Measurements from ENCODE around the gene EYA3.

Gene EYA3

DNA sequence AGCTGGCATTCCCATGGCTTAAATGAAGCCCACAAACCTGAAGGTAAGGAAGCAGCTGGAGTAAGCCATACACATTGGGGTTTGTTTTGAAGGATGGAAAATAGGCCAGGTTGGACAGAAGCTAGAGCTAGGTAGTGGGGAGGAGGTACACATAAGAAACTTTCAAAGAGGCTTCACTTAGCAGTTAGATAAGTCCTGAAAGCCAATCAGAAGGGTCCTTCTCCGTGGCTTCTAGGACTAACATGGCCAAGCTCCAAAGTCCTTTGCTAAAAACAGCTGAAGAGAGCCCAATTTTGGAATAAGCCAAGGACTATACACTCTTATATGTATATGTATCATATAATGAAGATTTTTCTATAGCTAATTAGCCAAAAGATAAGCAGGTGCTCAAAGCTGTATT, 1.8 kb downstream of the EYA3 start:
- no peak for TF ChIP-seq CTCF (IDR thresholded peaks at IDR 0.05; ENCODE audit: low read length, missing control alignments)
- DNase-seq (ENCODE audit: low read depth), result no peak
- H3K4me3 ChIP-seq (replicated peaks; ENCODE audit: low read depth, low read length), result peak overlapping the region; percentile 84

- no peak for TF ChIP-seq CTCF (IDR thresholded peaks at IDR 0.05; ENCODE audit: low read length, missing control alignments)
- no peak overlapping the region for H3K4me3 ChIP-seq (replicated peaks; ENCODE audit: low read depth, low read length)
- no peak for DNase-seq (ENCODE audit: low read depth)
Measured at GRCh38 chr1:28085129-28085528, 3.3 kb downstream of the EYA3 start.

- TF ChIP-seq CTCF (IDR thresholded peaks at IDR 0.05; ENCODE audit: low read length, missing control alignments), result no peak
- no peak overlapping the region for H3K4me3 ChIP-seq (replicated peaks; ENCODE audit: low read depth, low read length)
- DNase-seq (ENCODE audit: low read depth), result no peak
Measured at GRCh38 chr1:28083876-28084275, 4.5 kb downstream of the EYA3 start.

DNA sequence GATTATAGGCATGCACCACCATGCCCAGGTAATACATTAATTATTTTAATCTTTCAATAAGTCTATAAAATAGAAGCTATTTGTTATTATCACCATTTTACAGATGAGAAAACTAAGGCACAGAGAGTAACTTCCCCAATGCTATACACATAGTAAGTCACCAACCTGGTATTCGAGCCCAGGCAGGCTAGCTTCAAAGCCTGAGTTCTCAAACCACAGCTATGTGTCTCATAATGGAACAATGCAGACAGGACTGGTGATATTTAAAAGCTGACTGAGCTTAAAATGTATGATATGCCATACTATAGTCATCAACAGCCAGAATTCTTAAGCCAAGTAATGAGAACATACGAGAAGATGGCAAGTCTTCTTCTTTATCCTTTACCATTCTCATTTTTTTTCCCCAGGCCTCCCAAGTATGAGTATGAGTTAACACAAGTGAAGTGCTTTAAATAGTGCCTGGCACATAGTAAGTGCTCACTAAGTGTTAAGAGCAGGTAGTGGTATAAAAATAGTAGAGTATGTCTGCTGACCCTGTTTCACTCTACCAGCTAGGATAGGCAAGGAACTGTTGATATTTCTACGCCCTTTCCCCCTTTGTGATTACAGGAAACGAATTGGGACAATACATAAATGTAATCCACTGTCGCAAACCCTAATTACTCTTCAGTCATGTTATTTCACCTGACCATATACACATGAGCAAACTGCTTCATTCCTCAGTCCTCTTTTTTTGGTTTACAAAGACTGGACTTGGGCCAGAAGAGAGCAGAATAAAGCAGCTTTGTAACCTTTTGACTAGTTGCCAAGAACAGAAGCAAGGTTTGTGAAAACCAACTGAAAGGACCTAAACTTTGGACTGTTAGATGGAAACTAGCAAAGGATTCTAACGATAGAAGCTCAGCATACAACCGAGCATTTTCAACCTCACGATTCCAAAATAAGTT, 9.5 kb downstream of the EYA3 start:
- no peak for TF ChIP-seq CTCF (IDR thresholded peaks at IDR 0.05; ENCODE audit: low read length, missing control alignments)

DNA sequence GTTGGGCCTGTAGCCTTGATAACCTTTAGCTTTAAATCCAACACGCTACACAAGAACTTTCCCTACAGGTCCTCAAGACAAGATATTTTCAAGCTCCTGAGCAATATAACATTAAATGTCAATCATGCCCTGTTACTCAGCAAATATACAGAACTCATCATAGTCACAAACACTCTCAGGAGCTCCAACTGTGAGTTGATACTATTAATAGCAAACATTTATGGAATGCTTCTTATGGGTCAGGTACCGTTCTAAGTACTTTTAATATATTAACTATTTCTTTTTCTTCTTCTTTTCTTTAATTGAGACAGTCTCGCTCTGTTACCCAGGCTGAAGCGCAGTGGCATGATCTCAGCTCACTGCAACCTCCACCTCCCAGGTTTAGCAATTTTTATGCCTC, 10.1 kb downstream of the EYA3 start:
- DNase-seq (ENCODE audit: low read depth), result no peak
- no peak overlapping the region for H3K4me3 ChIP-seq (replicated peaks; ENCODE audit: low read depth, low read length)
- no peak for TF ChIP-seq CTCF (IDR thresholded peaks at IDR 0.05; ENCODE audit: low read length, missing control alignments)

More for the DNA sequence above, 9.5 kb downstream of the EYA3 start:
- H3K4me3 ChIP-seq (replicated peaks; ENCODE audit: low read depth, low read length), result no peak overlapping the region
- DNase-seq (ENCODE audit: low read depth), result peak; percentile 79

GRCh38 chr1:28074892-28075511, 13.4 kb downstream of the EYA3 start:
- DNase-seq (ENCODE audit: low read depth), result no peak
- no peak overlapping the region for H3K4me3 ChIP-seq (replicated peaks; ENCODE audit: low read depth, low read length)
- TF ChIP-seq CTCF (IDR thresholded peaks at IDR 0.05; ENCODE audit: low read length, missing control alignments), result no peak

Data from fibroblast of pulmonary artery (primary cell).